Stimulated activated CD4-positive, alpha-beta T cell treated with anti-CD3 and anti-CD28 coated beads, Interleukin-2, amount 100 ng/mL, for 24 hours (primary cell): Measurements from ENCODE around the gene LORICRIN.

Experiments
- DNase-seq, 2 donors: peaks; one replicate each; pipeline ENCODE4 v3.0.0-alpha.2; 2020

The LORICRIN gene

DNA sequence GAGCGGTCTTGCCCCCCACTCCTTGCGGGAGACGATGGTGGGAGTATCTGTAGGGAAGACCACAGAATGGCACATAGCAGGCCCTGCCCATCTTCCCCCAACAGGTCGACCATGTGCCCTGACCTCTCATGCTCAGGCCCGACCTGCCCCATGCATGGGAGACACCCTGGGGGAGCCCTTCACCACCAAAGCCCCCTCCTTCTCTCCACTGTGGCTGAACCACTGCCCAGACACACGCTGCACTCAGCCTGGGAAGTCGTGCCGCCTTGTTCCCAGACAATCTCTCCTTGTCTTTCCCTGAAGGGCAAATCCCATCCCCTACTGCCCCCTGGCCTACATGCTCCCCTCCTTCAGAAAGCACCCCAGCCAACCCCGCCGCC is 47.7 kb downstream of the LORICRIN start:
- DNase-seq, result no peak

DNA sequence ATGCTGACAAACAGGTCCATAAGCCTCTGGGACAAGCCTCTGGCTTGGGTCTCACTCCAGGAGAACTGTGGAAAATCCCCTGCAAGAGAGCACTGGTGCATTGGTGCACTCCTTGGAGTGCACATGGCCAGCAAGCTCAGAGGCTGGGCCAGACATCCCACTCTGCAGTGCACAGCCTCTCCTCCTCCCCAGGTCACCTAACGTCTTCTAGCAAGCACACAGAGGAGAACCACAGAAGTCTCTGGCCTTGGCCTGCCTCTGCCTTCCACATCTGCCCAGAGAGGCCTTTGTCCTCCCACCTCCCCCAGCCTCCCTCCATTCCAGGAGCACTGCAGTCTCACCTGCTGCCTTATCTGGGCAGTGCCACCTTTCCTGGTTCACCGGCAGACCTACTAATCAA is 49.1 kb downstream of the LORICRIN start:
- no peak for DNase-seq

DNA sequence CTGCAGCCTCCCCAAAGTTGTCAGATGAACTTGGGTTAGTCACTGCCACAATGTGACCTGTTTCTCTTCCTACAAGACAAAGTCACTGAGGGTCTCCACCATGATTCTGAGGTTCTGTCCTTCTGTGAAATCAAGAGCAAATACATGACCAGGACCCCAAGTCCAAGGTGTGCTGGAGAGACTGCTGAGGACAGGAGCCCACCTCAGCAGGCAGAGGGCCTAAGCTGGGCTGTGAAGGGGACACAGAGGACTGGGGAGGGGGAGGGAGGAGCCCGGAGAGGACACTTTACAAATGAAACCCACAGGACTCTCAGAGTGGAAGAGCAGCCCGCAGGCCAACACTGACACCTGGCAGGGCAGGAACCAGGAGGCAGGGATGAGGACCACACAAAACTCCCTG is 50.0 kb downstream of the LORICRIN start:
- DNase-seq, result no peak

DNA sequence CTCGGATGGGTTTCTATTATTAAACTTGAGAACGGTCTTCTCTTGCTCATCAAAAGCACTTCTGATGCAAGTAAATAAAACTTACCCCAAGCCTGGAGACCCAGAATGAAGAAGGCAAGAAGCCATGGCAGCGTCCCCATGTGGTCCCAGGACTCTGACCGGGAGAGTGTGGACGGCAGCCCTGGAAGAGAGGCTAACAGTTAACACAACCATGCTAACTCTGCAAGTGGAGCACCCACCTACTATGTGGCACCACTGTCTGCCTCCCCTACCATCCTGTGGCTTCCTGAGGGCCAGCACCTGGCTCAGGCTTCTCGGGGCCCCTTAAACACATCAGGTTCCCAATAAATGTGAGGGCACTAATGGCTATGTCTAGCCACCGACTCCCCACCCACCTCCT is 51.0 kb downstream of the LORICRIN start:
- DNase-seq, result no peak
